K562 (cell line): ENCODE data around the gene DPEP2NB. TPM values are rescaled to one million over a fixed set of nuclear protein-coding genes. Genes with fewer than 3 reads are reported as not detected.
A peak's percentile ranks its signal among the peaks of the same experiment; 100 is the strongest.

Experiments used
- E2F3 ChIP-seq: fragments of 250-450 bp; sonication (Bioruptor Pico); IDR thresholded peaks from 2 replicates; pipeline ENCODE4 v1.4.0; 2020; ENCODE audit warnings: mild to moderate bottlenecking
- ESRRA ChIP-seq: fragments of 450-650 bp; IDR thresholded peaks from 2 replicates; pipeline ENCODE4 v1.6.1; 2014; ENCODE audit warnings: low read depth, mild to moderate bottlenecking, moderate library complexity, borderline replicate concordance
- NONO ChIP-seq, 2 experiments: fragments of 200-400 bp in 1 of 2; fragments of 450-650 bp in 1 of 2; formaldehyde crosslinking in 1 of 2; IDR thresholded peaks; 2 replicates each; pipeline ENCODE4 v1.6.1; 2017; ENCODE audit warnings: low read depth in 2 of 2, mild to moderate bottlenecking in 2 of 2, moderate library complexity in 2 of 2, low read length in 1 of 2
- RCOR1 ChIP-seq, 2 experiments: IDR thresholded peaks; 2 replicates each; pipeline ENCODE4 v1.6.1; 2012; ENCODE audit warnings: low read depth in 2 of 2, low read length in 2 of 2, borderline replicate concordance in 1 of 2, improper control_type of control experiment in 1 of 2
- SIN3B ChIP-seq: fragments of 450-650 bp; IDR thresholded peaks from 2 replicates; pipeline ENCODE4 v1.6.1; 2017; ENCODE audit warnings: low read depth, mild to moderate bottlenecking, moderate library complexity
- STAG1 ChIP-seq: sonication (generic); formaldehyde crosslinking; IDR thresholded peaks from 2 replicates; pipeline ENCODE4 v1.5.0; 2020; ENCODE audit warnings: missing genetic modification reagents, borderline replicate concordance
- TRIM24 ChIP-seq, 2 experiments: fragments of 450-650 bp; IDR thresholded peaks; 2 replicates each; pipeline ENCODE4 v1.6.1; 2016
- ZNF174 ChIP-seq: fragments of 250-450 bp; sonication (Bioruptor Pico); IDR thresholded peaks from 2 replicates; pipeline ENCODE4 v1.4.0; 2020; ENCODE audit warnings: mild to moderate bottlenecking
- polyA plus RNA-seq, 8 experiments: library from polyadenylated mRNA; depleted of rRNA in 4 of 8; stranded (reverse) in 5 of 8; unstranded in 3 of 8; fragments of >200 nt; fragmentation: Nextera tagmentation in 2 of 8; fragmentation: Illumina TruSeq in 1 of 8; extraction: Ambion mirVana in 2 of 8; extraction: Trizol in 1 of 8; gene quantifications; 2 replicates each; pipeline versions ENCODE4 v1.2.1 to v1.2.3, GENCODE V29; 2011 to 2014; ENCODE audit warnings: inconsistent platforms in 1 of 8, missing spikeins in 1 of 8
- total RNA-seq, 7 experiments: library from RNA; depleted of rRNA in 6 of 7; stranded (reverse); fragments of >200 nt in 6 of 7; fragmentation: Illumina TruSeq in 2 of 7; extraction: Trizol in 2 of 7; gene quantifications; 2 replicates each; pipeline versions ENCODE4 v1.2.1 to v1.2.3, GENCODE V29; 2011 to 2021; ENCODE audit warnings: low replicate concordance in 1 of 7
- TF ChIP-seq, protein P1 (sequence below): sonication (generic); formaldehyde crosslinking; IDR thresholded peaks from 2 replicates; pipeline ENCODE4 v1.5.0; 2020; ENCODE audit warnings: missing genetic modification reagents

Gene DPEP2NB
- total and polyA plus RNA-seq, 9 of the 15 experiments (the other 6 are each of a cell fraction or from before 2014, with no cell fraction given) = not detected

DNA sequence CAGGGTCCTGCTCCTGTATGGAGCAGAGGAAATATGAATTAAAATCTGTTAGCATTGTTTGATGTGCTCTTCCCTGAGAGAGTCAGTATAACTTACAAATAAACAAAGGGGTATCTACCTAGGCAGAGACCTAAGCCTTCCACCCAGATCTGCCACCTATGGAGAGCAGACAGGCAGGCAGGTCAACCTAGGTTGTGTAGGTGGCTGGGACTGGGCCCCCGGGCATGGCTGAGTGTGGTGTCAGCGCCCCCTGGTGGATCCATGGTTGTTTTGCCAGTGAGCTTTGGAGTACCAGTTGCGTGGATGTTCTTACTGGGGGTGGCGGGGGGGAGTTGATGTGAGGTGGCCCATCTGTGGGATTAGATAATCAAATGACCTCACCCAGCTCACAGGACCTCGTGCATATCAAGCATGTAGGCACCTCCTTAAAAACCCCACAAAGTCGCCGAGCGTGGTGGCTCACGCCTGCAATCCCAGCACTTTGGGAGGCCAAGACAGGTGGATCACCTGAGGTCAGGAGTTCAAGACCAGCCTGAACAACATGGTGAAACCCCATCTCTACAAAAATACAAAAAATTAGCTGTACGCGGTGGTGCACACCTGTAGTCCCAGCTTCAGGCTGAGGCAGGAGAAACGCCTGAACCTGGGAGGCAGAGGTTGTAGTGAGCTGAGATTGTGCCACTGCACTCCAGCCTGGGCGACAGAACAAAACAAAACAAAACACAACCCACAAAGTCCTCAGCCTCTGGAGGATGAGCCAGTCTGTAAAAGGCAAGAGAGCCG lies 25.0 kb upstream of the DPEP2NB start (continued):
- TF ChIP-seq, protein P1, sequence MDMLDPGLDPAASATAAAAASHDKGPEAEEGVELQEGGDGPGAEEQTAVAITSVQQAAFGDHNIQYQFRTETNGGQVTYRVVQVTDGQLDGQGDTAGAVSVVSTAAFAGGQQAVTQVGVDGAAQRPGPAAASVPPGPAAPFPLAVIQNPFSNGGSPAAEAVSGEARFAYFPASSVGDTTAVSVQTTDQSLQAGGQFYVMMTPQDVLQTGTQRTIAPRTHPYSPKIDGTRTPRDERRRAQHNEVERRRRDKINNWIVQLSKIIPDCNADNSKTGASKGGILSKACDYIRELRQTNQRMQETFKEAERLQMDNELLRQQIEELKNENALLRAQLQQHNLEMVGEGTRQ = no peak
- TF ChIP-seq TRIM24 (IDR thresholded peaks at IDR 0.05) = no peak
- TF ChIP-seq RCOR1 (IDR thresholded peaks at IDR 0.05; ENCODE audit: borderline replicate concordance in 1 of 2, low read depth in 2 of 2, low read length in 2 of 2) = peak in 1 of 2 experiments; percentile 44; a peak in 1 of 4 replicates
- TF ChIP-seq SIN3B = peak; percentile 31; the same call in 1 of the 2 replicates
- peak; percentile 70; the same call in 1 of the 2 replicates for TF ChIP-seq STAG1 (CRISPR knock-in tag)
- TF ChIP-seq NONO (IDR thresholded peaks at IDR 0.05; ENCODE audit: low read depth in 2 of 2, low read length in 1 of 2) = peak in 1 of 2 experiments; percentile 61; a peak in 1 of 4 replicates
- no peak for TF ChIP-seq E2F3 (CRISPR knock-in tag)
- TF ChIP-seq ESRRA = peak; percentile 30; the same call in 1 of the 2 replicates
- TF ChIP-seq ZNF174 (CRISPR knock-in tag) = no peak
